ACHN (cell line): Measurements from ENCODE around the gene A3GALT2.

Experiments used
- DNase-seq: peaks from one replicate; pipeline ENCODE4 v3.0.0-alpha.2; 2015
- in situ Hi-C: cut with HindIII; loops from 2 replicates; pipeline ENCODE4 v1.10.0; 2017; ENCODE audit warnings: low sequenced_read_pairs, low pct_ligation_motif_present, low pct_unique_long_range_greater_than_20kb

The A3GALT2 gene

GRCh38 chr1:33267468-33268205 lies 53.3 kb downstream of the A3GALT2 start:
- in situ Hi-C loops: no loop called here

GRCh38 chr1:33266766-33267165 lies 54.1 kb downstream of the A3GALT2 start:
- in situ Hi-C loops: no loop called here
- DNase-seq: no peak

More at GRCh38 chr1:33267468-33268205, 53.3 kb downstream of the A3GALT2 start:
- no peak for DNase-seq

GRCh38 chr1:33265780-33266605 lies 54.9 kb downstream of the A3GALT2 start:
- DNase-seq: no peak
- in situ Hi-C loops: no loop called here

GRCh38 chr1:33263890-33264504 lies 56.9 kb downstream of the A3GALT2 start:
- no peak for DNase-seq

GRCh38 chr1:33261344-33261743 lies 59.6 kb downstream of the A3GALT2 start:
- in situ Hi-C loops: no loop called here
- no peak for DNase-seq

More at GRCh38 chr1:33263890-33264504, 56.9 kb downstream of the A3GALT2 start:
- in situ Hi-C loops: no loop called here

GRCh38 chr1:33260439-33260838 lies 60.5 kb downstream of the A3GALT2 start:
- DNase-seq: no peak
- in situ Hi-C loops: no loop called here

GRCh38 chr1:33259879-33260278 lies 61.0 kb downstream of the A3GALT2 start:
- in situ Hi-C loops: no loop called here

GRCh38 chr1:33258788-33259274 lies 62.1 kb downstream of the A3GALT2 start:
- in situ Hi-C loops: no loop called here
- DNase-seq: no peak

More at GRCh38 chr1:33259879-33260278, 61.0 kb downstream of the A3GALT2 start:
- no peak for DNase-seq

- DNase-seq: no peak
- in situ Hi-C loops: no loop called here
Observed at GRCh38 chr1:33257772-33258712, 62.9 kb downstream of the A3GALT2 start.

GRCh38 chr1:33257207-33257771 lies 63.6 kb downstream of the A3GALT2 start:
- DNase-seq: no peak
- in situ Hi-C loops: no loop called here
